Measurements from ENCODE around the gene SLC16A6.
A peak's percentile ranks its signal among the peaks of the same experiment; 100 is the strongest.
"Not testable (repeated sequence)": the region's sequence is repeated elsewhere in the genome, so short reads cannot be mapped to it uniquely, and the experiment has no call there.

Gene SLC16A6

DNA sequence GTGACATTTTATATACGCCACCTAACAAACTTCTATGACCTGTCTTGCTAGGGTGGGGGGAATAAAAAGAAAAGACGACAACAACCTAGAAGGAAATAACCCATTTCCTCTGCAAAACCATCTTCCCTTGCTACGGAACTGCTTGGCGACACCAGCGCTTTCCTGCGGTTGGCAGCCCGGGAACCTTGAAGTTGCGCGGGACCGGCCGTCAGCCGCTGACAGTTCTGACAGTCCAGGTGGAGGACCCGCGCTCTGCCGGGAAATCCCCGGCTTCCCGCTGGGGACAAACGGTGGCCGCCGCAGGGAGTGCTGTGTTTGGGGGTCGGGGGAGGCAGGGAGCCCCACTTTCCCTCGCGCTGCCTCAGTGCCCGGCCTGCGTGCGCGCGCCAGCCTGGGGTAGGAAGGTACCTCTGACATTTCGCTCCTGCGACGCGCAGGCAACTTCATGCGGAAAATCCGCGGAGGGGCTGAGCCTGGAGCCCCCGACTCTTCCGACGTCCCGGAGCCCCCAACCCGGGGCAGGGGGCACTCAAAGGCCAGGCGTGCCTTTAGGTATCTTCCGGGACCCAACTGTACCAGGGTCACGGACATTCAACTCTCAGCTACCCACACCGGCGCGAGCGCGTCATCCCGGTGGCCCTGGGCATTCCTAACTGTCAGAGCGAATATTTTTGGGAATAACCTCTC lies 516 bp downstream of the SLC16A6 start:
- peak overlapping the region; percentile 91 for H3K4me3 ChIP-seq (ENCODE audit: low read depth, low read length)
- TF ChIP-seq, protein P1, sequence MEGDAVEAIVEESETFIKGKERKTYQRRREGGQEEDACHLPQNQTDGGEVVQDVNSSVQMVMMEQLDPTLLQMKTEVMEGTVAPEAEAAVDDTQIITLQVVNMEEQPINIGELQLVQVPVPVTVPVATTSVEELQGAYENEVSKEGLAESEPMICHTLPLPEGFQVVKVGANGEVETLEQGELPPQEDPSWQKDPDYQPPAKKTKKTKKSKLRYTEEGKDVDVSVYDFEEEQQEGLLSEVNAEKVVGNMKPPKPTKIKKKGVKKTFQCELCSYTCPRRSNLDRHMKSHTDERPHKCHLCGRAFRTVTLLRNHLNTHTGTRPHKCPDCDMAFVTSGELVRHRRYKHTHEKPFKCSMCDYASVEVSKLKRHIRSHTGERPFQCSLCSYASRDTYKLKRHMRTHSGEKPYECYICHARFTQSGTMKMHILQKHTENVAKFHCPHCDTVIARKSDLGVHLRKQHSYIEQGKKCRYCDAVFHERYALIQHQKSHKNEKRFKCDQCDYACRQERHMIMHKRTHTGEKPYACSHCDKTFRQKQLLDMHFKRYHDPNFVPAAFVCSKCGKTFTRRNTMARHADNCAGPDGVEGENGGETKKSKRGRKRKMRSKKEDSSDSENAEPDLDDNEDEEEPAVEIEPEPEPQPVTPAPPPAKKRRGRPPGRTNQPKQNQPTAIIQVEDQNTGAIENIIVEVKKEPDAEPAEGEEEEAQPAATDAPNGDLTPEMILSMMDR (IDR thresholded peaks at IDR 0.05; ENCODE audit: insufficient read depth, low read depth, low read length, missing control alignments): no peak
- DNase-seq (ENCODE audit: low read depth): peak; percentile 74

DNA sequence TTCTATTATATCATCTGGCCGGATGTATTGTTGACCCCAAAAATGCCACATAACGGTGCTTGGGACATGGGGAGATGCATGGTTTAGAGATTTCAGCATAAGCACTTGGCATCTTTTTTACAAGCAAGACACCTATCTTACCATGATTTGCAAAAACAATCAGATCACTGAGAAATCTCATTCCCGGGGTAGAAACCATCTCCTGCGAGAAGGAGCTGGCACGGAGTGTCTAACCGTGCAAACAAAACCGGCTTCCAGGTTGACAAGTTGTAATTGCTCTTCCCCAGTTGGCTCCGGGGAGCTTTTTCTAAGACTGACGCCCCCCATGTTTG lies 1.0 kb downstream of the SLC16A6 start:
- TF ChIP-seq, protein P1 (IDR thresholded peaks at IDR 0.05; ENCODE audit: insufficient read depth, low read depth, low read length, missing control alignments): no peak
- H3K4me3 ChIP-seq (ENCODE audit: low read depth, low read length): peak overlapping the region; percentile 91
- DNase-seq (ENCODE audit: low read depth): no peak

DNA sequence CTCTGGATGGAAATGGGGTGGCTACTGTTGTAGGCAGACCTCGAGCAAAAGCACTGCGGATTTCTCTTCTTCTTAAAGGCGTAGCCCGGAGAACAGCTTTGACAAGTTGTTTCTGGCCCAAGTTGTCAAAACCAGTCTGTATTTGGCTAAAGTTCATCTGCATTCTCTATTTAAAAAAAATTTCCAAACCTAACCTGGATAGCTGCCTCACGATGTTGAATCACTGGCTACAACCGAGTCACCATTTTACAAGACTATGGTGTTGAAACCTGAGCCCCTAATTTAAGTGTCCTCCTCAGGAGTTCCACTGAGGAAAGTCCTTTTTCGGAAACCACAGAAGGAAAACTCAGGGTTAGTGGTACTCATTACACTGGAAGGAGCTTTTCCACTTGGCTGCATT lies 1.5 kb downstream of the SLC16A6 start:
- H3K4me3 ChIP-seq (ENCODE audit: low read depth, low read length): peak overlapping the region; percentile 91
- TF ChIP-seq, protein P1 (IDR thresholded peaks at IDR 0.05; ENCODE audit: insufficient read depth, low read depth, low read length, missing control alignments): no peak
- no peak for DNase-seq (ENCODE audit: low read depth)

DNA sequence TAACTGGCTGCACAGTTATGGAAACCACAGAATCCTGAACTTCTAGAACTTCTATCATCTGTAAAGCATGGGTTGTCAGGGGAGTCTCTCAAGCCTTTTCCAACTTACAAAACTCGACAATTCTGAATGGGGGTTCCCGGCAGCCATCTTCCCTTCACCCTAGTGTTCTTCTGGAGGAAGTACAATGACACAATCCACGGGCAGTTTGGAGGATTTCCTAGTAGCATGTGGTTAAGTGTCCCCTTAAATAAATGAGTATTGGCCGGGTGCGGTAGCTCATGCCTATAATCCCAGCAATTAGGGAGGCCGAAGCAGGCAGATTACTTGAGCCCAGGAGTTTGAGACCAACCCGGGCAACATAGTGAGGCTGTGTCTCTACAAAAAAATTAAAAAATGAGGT lies 2.1 kb downstream of the SLC16A6 start:
- peak; percentile 85 for DNase-seq (ENCODE audit: low read depth)
- TF ChIP-seq, protein P1 (IDR thresholded peaks at IDR 0.05; ENCODE audit: insufficient read depth, low read depth, low read length, missing control alignments): peak; percentile 35
- H3K4me3 ChIP-seq (ENCODE audit: low read depth, low read length): peak overlapping the region; percentile 91

DNA sequence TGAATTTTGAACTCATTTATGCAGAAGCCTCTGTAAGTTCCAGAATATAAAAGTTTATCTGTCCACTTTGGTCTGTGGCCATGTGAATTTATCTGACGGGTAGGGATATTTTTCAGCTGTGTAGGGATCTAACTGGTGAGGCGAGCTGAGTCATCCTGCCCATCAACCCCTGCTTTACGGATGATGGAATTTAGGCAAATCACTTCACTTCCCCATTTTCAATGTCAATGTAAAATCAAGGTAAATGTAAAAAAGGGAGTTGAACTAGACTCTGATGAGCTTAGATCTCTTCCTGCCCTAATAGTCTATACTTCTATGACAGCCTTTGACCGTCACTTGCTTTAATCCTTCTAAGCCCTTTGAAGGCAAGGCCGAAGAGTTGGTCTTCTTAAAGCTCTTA lies 2.6 kb downstream of the SLC16A6 start:
- H3K4me3 ChIP-seq (ENCODE audit: low read depth, low read length): peak overlapping the region; percentile 91
- TF ChIP-seq, protein P1 (IDR thresholded peaks at IDR 0.05; ENCODE audit: insufficient read depth, low read depth, low read length, missing control alignments): no peak
- DNase-seq (ENCODE audit: low read depth): peak; percentile 81

DNA sequence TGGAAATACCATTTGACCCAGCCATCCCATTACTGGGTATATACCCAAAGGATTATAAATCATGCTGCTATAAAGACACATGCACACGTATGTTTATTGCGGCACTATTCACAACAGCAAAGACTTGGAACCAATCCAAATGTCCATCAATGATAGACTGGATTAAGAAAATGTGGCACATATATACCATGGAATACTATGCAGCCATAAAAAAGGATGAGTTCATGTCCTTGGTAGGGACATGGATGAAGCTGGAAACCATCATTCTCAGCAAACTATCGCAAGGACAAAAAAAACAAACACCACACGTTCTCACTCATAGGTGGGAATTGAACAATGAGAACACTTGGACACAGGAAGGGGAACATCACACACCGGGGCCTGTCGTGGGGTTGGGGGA lies 9.0 kb downstream of the SLC16A6 start:
- not testable (repeated sequence) for DNase-seq (ENCODE audit: low read depth); H3K4me3 ChIP-seq (ENCODE audit: low read depth, low read length)

DNA sequence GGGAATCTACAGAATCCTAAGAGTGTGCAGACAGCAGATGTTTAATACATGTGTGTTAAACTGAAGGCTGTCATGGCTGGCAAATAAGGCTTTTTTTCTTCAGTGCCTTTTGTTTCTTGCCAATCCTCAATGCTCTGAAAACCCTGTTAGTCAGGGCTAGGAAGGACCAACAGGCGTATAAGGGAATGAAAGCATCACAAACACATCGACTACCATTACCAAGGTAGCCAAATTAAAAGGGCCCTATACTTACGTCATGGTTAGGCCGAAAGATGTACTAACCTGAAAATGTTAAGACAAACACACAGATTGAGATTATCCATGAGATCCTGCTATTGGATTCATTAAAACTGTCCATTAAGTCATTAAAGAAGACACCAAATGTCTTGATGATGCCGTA lies 13.1 kb downstream of the SLC16A6 start:
- TF ChIP-seq, protein P1 (IDR thresholded peaks at IDR 0.05; ENCODE audit: insufficient read depth, low read depth, low read length, missing control alignments): no peak
- DNase-seq (ENCODE audit: low read depth): no peak
- H3K4me3 ChIP-seq (ENCODE audit: low read depth, low read length): no peak overlapping the region

DNA sequence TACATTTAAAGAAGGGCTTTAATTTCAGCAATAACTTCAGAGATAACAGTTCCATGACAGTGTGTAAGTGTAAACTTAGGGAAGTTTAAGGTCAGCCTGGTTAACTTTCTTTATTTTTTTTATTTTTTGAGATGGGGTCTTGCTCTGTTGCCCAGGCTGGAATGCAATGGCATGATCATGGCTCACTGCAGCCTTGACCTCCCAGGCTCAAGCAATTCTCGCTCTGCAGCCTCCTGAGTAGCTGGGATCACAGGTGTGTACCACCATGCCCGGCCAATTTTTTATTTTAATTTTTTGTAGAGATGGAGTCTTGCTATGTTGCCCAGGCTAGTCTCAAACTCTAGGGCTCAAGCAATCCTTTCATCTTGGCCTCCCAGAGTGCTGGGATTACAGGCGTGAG lies 14.6 kb downstream of the SLC16A6 start:
- not testable (repeated sequence) for DNase-seq (ENCODE audit: low read depth); H3K4me3 ChIP-seq (ENCODE audit: low read depth, low read length)

Measured in GM12865 (cell line).